ENCODE results near the gene STAT3. TPM values are rescaled to one million over a fixed set of nuclear protein-coding genes. Genes with fewer than 3 reads are reported as not detected.
"Not testable (repeated sequence)": the region's sequence is repeated elsewhere in the genome, so short reads cannot be mapped to it uniquely, and the experiment has no call there.

Gene STAT3
- polyA plus RNA-seq, 1 of the 3 experiments (the other 2 are of a cell fraction): 35.7 TPM

DNA sequence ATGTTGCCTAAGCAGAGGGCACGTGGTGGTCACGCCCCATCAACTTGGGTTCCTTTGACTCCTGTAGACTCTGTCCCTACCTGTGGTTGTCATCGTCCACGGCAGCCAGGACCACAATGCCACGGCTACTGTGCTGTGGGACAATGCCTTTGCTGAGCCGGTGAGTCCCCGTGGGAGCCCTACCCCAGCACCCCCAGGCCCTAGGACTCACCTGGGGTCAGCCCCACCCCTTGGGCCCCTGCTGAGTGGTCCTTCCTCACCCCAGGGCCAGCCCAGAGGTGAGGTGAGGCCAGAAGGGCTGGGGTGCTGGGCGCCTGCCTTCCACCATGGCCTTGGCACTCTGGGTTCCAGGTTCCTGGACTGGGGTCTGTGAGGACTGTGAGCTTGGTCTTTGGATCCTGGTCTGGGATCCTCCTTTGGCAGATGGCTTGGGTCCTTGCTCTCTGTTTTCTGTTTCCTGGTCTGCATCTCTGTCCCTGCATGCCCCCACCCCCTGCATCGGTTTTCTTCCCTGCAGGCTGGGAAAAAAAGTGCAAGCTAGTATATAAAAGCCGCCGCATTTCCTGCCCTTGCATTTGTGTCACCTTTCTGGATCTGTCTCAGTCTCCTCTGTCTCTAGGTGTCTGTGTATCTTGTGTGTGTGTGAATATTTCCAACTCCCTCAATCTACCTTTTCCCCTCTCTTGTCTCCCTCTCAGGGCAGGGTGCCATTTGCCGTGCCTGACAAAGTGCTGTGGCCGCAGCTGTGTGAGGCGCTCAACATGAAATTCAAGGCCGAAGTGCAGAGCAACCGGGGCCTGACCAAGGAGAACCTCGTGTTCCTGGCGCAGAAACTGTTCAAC, 82.5 kb downstream of the STAT3 start:
- no peaks in the 10 kb centered on the region for H3K27me3 ChIP-seq (ENCODE audit: insufficient read depth)
- H3F3A ChIP-seq (replicated peaks; ENCODE audit: insufficient read depth): no peaks in the 10 kb centered on the region
- POLR2A ChIA-PET: no interaction called here
- H3K79me2 ChIP-seq (ENCODE audit: insufficient read depth): no peaks in the 10 kb centered on the region
- 85% methylated on average over 11 of the region's 18 CpGs for WGBS (ENCODE audit: low lambda C conversion rate)
- no peak for DNase-seq
- no peak overlapping the region for H3K4me2 ChIP-seq
- H4K20me1 ChIP-seq (ENCODE audit: insufficient read depth): no peaks in the 10 kb centered on the region
- no peak overlapping the region for H3K27ac ChIP-seq (ENCODE audit: low read depth in 2 of 2, low read length in 1 of 2)
- H3K9ac ChIP-seq: no peak overlapping the region
- TF ChIP-seq FOSL2 (IDR thresholded peaks at IDR 0.05; ENCODE audit: borderline replicate concordance, low read depth) (no peak), YY1 (IDR thresholded peaks at IDR 0.05; ENCODE audit: low read depth) (no peak), EZH2phosphoT487 (IDR thresholded peaks at IDR 0.05; ENCODE audit: borderline replicate concordance, low read depth) (no peak)
- H3K4me1 ChIP-seq (ENCODE audit: control insufficient read depth in 1 of 2, insufficient read depth in 2 of 2, low read depth in 1 of 2, low read length in 1 of 2): no peaks in the 10 kb centered on the region
- H3K9me2 ChIP-seq: no peaks in the 10 kb centered on the region
- H3K36me3 ChIP-seq (replicated peaks in 1 of 2; ENCODE audit: control insufficient read depth in 1 of 2, insufficient read depth in 2 of 2, low read length in 1 of 2): peaks cover 0 to 5% of the 10 kb centered on the region in 2 experiments
- no peak overlapping the region for H2AFZ ChIP-seq (ENCODE audit: low read depth)
- CTCF ChIA-PET: interaction anchor here (1.0 to 26.2 kb wide), 2 partner anchors 98 to 222 kb away, joined by 4 to 683 read pairs; no protein-coding TSS in a partner anchor
- no peak overlapping the region for H3K4me3 ChIP-seq (ENCODE audit: low read depth in 2 of 2, low read length in 1 of 2)
- no peaks in the 10 kb centered on the region for H3K9me3 ChIP-seq

DNA sequence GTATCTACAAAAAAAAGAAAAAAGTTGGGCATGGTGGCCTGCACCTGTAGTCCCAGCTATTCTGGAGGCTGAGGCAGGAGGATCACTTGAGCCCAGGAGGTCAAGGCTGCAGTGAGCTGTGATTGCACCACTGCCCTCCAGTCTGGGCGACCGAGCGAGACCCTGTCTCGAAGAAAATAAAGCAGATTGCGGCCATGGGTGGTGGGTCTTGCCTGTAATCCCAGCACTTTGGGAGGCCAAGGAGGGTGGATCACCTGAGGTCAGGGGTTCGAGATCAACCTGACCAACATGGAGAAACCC, 83.3 kb downstream of the STAT3 start:
- CTCF ChIA-PET: interaction anchor here (0.7 kb wide), 1 partner anchor 101 kb away, joined by 4 read pairs; no protein-coding TSS in a partner anchor
- H3K27me3 ChIP-seq (ENCODE audit: insufficient read depth); H2AFZ ChIP-seq (ENCODE audit: low read depth); H3K9me2 ChIP-seq; H3K27ac ChIP-seq (ENCODE audit: low read depth in 2 of 2, low read length in 1 of 2); H3K4me1 ChIP-seq (ENCODE audit: control insufficient read depth in 1 of 2, insufficient read depth in 2 of 2, low read depth in 1 of 2, low read length in 1 of 2); H3K4me2 ChIP-seq; H3K4me3 ChIP-seq (ENCODE audit: low read depth in 2 of 2, low read length in 1 of 2); DNase-seq; H3K79me2 ChIP-seq (ENCODE audit: insufficient read depth); H4K20me1 ChIP-seq (ENCODE audit: insufficient read depth); H3F3A ChIP-seq (replicated peaks; ENCODE audit: insufficient read depth); POLR2A ChIA-PET; H3K9ac ChIP-seq; H3K9me3 ChIP-seq; H3K36me3 ChIP-seq (replicated peaks in 1 of 2; ENCODE audit: control insufficient read depth in 1 of 2, insufficient read depth in 2 of 2, low read length in 1 of 2): not testable (repeated sequence)
- 43% methylated on average over 1 of the region's 6 CpGs for WGBS (ENCODE audit: low lambda C conversion rate)

DNA sequence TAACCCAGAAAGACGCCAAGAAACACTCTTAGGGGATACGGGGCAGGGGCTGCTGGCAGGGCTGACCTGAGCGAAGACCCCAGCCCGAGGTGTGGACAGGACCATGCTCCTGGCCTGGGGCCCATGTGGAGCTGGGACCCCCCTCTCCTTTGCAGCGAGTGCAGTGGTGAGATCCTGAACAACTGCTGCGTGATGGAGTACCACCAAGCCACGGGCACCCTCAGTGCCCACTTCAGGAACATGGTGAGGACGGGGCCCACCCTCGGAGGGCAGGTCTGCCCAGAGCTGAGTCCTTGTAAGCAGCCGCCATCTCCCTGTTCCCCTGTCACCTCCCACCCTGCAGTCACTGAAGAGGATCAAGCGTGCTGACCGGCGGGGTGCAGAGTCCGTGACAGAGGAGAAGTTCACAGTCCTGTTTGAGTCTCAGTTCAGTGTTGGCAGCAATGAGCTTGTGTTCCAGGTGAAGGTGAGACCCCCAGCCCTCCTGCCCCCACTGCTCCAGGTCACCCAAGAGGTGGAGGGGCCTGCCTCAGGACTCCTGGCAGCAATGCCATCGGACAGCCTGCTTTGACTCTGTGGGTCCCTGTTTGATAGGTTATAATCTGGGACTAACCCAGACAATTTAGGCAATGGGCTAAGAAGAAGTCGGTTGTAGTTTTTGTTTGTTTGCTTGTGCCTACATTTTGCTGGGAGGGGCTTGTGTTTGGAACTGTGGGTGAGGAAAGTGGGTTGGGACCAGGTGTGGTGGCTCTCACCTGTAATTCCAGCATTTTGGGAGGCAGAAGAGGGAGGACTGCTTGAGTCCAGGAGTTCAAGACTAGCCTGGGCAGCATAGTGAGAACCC, 83.8 kb downstream of the STAT3 start:
- H3K4me1 ChIP-seq (ENCODE audit: control insufficient read depth in 1 of 2, insufficient read depth in 2 of 2, low read depth in 1 of 2, low read length in 1 of 2): no peaks in the 10 kb centered on the region
- H3K4me2 ChIP-seq: no peak overlapping the region
- no peaks in the 10 kb centered on the region for H3F3A ChIP-seq (replicated peaks; ENCODE audit: insufficient read depth)
- 89% methylated on average over 10 of the region's 16 CpGs for WGBS (ENCODE audit: low lambda C conversion rate)
- H3K79me2 ChIP-seq (ENCODE audit: insufficient read depth): no peaks in the 10 kb centered on the region
- H3K27me3 ChIP-seq (ENCODE audit: insufficient read depth): no peaks in the 10 kb centered on the region
- H4K20me1 ChIP-seq (ENCODE audit: insufficient read depth): no peaks in the 10 kb centered on the region
- H3K4me3 ChIP-seq (ENCODE audit: low read depth in 2 of 2, low read length in 1 of 2): no peak overlapping the region
- H3K9ac ChIP-seq: no peak overlapping the region
- POLR2A ChIA-PET: no interaction called here
- no peak overlapping the region for H2AFZ ChIP-seq (ENCODE audit: low read depth)
- no peak overlapping the region for H3K27ac ChIP-seq (ENCODE audit: low read depth in 2 of 2, low read length in 1 of 2)
- no peaks in the 10 kb centered on the region for H3K9me3 ChIP-seq
- TF ChIP-seq TAF1 (IDR thresholded peaks at IDR 0.05; ENCODE audit: borderline replicate concordance, low read depth, low read length): no peak
- TF ChIP-seq, protein P1, sequence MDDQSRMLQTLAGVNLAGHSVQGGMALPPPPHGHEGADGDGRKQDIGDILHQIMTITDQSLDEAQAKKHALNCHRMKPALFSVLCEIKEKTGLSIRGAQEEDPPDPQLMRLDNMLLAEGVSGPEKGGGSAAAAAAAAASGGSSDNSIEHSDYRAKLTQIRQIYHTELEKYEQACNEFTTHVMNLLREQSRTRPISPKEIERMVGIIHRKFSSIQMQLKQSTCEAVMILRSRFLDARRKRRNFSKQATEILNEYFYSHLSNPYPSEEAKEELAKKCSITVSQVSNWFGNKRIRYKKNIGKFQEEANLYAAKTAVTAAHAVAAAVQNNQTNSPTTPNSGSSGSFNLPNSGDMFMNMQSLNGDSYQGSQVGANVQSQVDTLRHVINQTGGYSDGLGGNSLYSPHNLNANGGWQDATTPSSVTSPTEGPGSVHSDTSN (IDR thresholded peaks at IDR 0.05): no peak
- TF ChIP-seq, protein P2, sequence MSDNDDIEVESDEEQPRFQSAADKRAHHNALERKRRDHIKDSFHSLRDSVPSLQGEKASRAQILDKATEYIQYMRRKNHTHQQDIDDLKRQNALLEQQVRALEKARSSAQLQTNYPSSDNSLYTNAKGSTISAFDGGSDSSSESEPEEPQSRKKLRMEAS (IDR thresholded peaks at IDR 0.05; ENCODE audit: low read depth): no peak
- no peak for TF ChIP-seq GABPA (IDR thresholded peaks at IDR 0.05; ENCODE audit: low read depth)
- TF ChIP-seq, protein P3, sequence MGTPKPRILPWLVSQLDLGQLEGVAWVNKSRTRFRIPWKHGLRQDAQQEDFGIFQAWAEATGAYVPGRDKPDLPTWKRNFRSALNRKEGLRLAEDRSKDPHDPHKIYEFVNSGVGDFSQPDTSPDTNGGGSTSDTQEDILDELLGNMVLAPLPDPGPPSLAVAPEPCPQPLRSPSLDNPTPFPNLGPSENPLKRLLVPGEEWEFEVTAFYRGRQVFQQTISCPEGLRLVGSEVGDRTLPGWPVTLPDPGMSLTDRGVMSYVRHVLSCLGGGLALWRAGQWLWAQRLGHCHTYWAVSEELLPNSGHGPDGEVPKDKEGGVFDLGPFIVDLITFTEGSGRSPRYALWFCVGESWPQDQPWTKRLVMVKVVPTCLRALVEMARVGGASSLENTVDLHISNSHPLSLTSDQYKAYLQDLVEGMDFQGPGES (IDR thresholded peaks at IDR 0.05; ENCODE audit: low read depth, low read length): no peak
- TF ChIP-seq, protein P4, sequence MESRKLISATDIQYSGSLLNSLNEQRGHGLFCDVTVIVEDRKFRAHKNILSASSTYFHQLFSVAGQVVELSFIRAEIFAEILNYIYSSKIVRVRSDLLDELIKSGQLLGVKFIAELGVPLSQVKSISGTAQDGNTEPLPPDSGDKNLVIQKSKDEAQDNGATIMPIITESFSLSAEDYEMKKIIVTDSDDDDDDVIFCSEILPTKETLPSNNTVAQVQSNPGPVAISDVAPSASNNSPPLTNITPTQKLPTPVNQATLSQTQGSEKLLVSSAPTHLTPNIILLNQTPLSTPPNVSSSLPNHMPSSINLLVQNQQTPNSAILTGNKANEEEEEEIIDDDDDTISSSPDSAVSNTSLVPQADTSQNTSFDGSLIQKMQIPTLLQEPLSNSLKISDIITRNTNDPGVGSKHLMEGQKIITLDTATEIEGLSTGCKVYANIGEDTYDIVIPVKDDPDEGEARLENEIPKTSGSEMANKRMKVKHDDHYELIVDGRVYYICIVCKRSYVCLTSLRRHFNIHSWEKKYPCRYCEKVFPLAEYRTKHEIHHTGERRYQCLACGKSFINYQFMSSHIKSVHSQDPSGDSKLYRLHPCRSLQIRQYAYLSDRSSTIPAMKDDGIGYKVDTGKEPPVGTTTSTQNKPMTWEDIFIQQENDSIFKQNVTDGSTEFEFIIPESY (IDR thresholded peaks at IDR 0.05; ENCODE audit: borderline replicate concordance, low read depth): no peak
- TF ChIP-seq RXRA (IDR thresholded peaks at IDR 0.05; ENCODE audit: borderline replicate concordance, low read depth): no peak
- no peak for TF ChIP-seq RAD21 (IDR thresholded peaks at IDR 0.05; ENCODE audit: low read length)
- CTCF ChIA-PET: interaction anchor here (0.7 to 1.7 kb wide), 3 partner anchors 8 to 102 kb away, joined by 4 to 5 read pairs (median 5); no protein-coding TSS in a partner anchor
- H3K9me2 ChIP-seq: no peaks in the 10 kb centered on the region
- DNase-seq: no peak
- H3K36me3 ChIP-seq (replicated peaks in 1 of 2; ENCODE audit: control insufficient read depth in 1 of 2, insufficient read depth in 2 of 2, low read length in 1 of 2): no peaks in the 10 kb centered on the region
